Measurements from ENCODE around the gene ERG28. TPM values are rescaled to one million over a fixed set of nuclear protein-coding genes. Genes with fewer than 3 reads are reported as not detected.

The ERG28 gene
- total and polyA plus RNA-seq, 2 of the 13 experiments (the other 11 are each of a cell fraction or from before 2014, with no cell fraction given), result 27.3 to 32.3 TPM

GRCh38 chr14:75661499-75661814, 781 bp upstream of the ERG28 start (continued):
- TF ChIP-seq YEATS4 (CRISPR knock-in tag; IDR thresholded peaks at IDR 0.05; ENCODE audit: borderline replicate concordance), result peak; percentile 9; the same call in 1 of the 2 replicates

- in situ Hi-C loops (cut with HindIII; ENCODE audit: extremely low pct_ligation_motif_present, low pct_unique_long_range_greater_than_20kb), result no loop called here
- POLR2A ChIA-PET, result interaction anchor here (0.9 to 3.3 kb wide), 13 partner anchors 9 to 534 kb away, joined by 3 to 36 read pairs (median 4); partner anchors contain the start of genes FLVCR2, FOS and NEK9
- no peak for FAIRE-seq
- Histone ChIP-seq H3K4me2 (ENCODE audit: low read depth, low read length) (peak overlapping the region; percentile 88), H2AFZ (ENCODE audit: low read length) (peak overlapping the region; percentile 67), H3K27ac (ENCODE audit: extremely low read length, insufficient read depth, low read length) (peak overlapping the region; percentile 89), H3K36me3 (replicated peaks in 1 of 2; ENCODE audit: control insufficient read depth in 1 of 2, insufficient read depth in 2 of 2, low read length in 2 of 2) (peaks cover 3 to 21% of the 10 kb centered on the region in 2 experiments), H3K9ac (ENCODE audit: insufficient read depth, low read depth, low read length) (peak overlapping the region; percentile 89), H3K9me3 (ENCODE audit: low read length) (no peaks in the 10 kb centered on the region), H3K4me1 (ENCODE audit: insufficient read depth, low read length) (peaks cover 30% of the 10 kb centered on the region), H3K4me3 (replicated peaks in 1 of 3; ENCODE audit: insufficient read depth in 1 of 3, low read depth in 2 of 3, low read length in 3 of 3) (peak overlapping the region; percentile 85 to 96 (median 94)), H3K27me3 (ENCODE audit: control insufficient read depth in 1 of 2, insufficient read depth in 2 of 2, low read length in 2 of 2) (no peaks in the 10 kb centered on the region; a peak in 1 of 5 replicates), H3K79me2 (ENCODE audit: insufficient read depth, low read length) (peaks cover 43% of the 10 kb centered on the region), H4K20me1 (ENCODE audit: insufficient read depth, low read length) (no peaks in the 10 kb centered on the region)
- TSS peak; percentile 77 for BruUV-seq (replicated peaks)
- no peak for DNase-seq (ENCODE audit: low spot score)
- ATAC-seq, result no peak
- intact Hi-C loops (cut with micrococcal nuclease; ENCODE audit: unreplicated experiment), result no loop called here
- 4% methylated on average over 4 of the region's 4 CpGs for WGBS (ENCODE audit: low lambda C conversion rate)
- CTCF ChIA-PET (ENCODE audit: low intra/inter-chr PET ratio, low total read pairs), result no interaction called here
- TF ChIP-seq, protein P1, sequence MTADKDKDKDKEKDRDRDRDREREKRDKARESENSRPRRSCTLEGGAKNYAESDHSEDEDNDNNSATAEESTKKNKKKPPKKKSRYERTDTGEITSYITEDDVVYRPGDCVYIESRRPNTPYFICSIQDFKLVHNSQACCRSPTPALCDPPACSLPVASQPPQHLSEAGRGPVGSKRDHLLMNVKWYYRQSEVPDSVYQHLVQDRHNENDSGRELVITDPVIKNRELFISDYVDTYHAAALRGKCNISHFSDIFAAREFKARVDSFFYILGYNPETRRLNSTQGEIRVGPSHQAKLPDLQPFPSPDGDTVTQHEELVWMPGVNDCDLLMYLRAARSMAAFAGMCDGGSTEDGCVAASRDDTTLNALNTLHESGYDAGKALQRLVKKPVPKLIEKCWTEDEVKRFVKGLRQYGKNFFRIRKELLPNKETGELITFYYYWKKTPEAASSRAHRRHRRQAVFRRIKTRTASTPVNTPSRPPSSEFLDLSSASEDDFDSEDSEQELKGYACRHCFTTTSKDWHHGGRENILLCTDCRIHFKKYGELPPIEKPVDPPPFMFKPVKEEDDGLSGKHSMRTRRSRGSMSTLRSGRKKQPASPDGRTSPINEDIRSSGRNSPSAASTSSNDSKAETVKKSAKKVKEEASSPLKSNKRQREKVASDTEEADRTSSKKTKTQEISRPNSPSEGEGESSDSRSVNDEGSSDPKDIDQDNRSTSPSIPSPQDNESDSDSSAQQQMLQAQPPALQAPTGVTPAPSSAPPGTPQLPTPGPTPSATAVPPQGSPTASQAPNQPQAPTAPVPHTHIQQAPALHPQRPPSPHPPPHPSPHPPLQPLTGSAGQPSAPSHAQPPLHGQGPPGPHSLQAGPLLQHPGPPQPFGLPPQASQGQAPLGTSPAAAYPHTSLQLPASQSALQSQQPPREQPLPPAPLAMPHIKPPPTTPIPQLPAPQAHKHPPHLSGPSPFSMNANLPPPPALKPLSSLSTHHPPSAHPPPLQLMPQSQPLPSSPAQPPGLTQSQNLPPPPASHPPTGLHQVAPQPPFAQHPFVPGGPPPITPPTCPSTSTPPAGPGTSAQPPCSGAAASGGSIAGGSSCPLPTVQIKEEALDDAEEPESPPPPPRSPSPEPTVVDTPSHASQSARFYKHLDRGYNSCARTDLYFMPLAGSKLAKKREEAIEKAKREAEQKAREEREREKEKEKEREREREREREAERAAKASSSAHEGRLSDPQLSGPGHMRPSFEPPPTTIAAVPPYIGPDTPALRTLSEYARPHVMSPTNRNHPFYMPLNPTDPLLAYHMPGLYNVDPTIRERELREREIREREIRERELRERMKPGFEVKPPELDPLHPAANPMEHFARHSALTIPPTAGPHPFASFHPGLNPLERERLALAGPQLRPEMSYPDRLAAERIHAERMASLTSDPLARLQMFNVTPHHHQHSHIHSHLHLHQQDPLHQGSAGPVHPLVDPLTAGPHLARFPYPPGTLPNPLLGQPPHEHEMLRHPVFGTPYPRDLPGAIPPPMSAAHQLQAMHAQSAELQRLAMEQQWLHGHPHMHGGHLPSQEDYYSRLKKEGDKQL (CRISPR knock-in tag; IDR thresholded peaks at IDR 0.05; ENCODE audit: low read depth), result no peak
- TF ChIP-seq TP53 (CRISPR knock-in tag; conservative IDR thresholded peaks at IDR 0.05) (no peak), KDM6A (CRISPR knock-in tag; IDR thresholded peaks at IDR 0.05; ENCODE audit: low read depth) (no peak), ZSCAN21 (CRISPR knock-in tag; IDR thresholded peaks at IDR 0.05; ENCODE audit: borderline replicate concordance) (0 out of 2 replicates have a peak, but pooled peaks have one; percentile 43), ZNF441 (CRISPR knock-in tag; IDR thresholded peaks at IDR 0.05; ENCODE audit: borderline replicate concordance) (0 out of 2 replicates have a peak, but pooled peaks have one; percentile 39), ZNF430 (CRISPR knock-in tag; IDR thresholded peaks at IDR 0.05) (no peak), PHF20 (CRISPR knock-in tag; IDR thresholded peaks at IDR 0.05) (no peak), FOXO4 (CRISPR knock-in tag; conservative IDR thresholded peaks at IDR 0.05) (0 out of 2 replicates have a peak, but pooled peaks have one; percentile 61), CHD4 (IDR thresholded peaks at IDR 0.05; ENCODE audit: borderline replicate concordance, low read length) (0 out of 2 replicates have a peak, but pooled peaks have one; percentile 21), PLSCR1 (CRISPR knock-in tag; IDR thresholded peaks at IDR 0.05; ENCODE audit: borderline replicate concordance) (no peak), HMG20A (CRISPR knock-in tag; IDR thresholded peaks at IDR 0.05; ENCODE audit: borderline replicate concordance) (no peak), ZNF629 (CRISPR knock-in tag; conservative IDR thresholded peaks at IDR 0.05) (peak; percentile 70), ZMYM4 (CRISPR knock-in tag; IDR thresholded peaks at IDR 0.05) (no peak), ATM (IDR thresholded peaks at IDR 0.05; ENCODE audit: borderline replicate concordance) (no peak), HNF4G (IDR thresholded peaks at IDR 0.05; ENCODE audit: borderline replicate concordance, low read depth, low read length) (no peak), HNF4G (CRISPR knock-in tag; IDR thresholded peaks at IDR 0.05; ENCODE audit: borderline replicate concordance, low read depth) (no peak)
Observed at GRCh38 chr14:75660238-75660629, 442 bp downstream of the ERG28 start.

Measured in HepG2 (cell line).